ENCODE measurements around the gene HNRNPA1.

DNA sequence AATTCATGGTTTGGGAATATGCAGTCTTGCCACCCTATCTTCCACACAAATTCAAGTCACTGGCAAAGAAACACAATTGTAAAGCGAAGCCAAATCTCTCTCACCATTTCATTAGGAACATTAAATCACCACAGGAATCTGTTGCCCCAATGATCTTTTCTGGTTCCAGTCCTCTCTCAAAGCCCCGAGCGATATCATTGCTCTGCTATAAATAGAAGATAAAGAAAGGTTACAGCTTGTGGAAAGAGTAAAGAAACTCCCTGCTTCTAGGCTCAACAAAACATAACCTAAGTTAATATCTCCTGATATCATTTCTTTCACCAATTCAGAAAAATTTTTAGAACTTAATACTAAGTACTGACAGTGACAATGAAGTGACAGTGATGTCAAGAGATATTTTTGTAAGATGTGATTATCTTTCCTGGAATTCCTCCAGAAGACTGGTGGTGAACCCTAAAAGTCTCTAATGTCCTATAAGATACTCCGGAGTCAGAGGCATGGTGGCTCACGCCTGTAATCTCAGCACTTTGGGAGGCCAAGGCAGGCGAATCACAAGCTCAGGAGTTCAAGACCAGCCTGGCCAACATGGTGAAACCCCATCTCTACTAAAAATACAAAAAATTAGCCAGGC is 34.4 kb upstream of the HNRNPA1 start:
- TF ChIP-seq, protein P1, sequence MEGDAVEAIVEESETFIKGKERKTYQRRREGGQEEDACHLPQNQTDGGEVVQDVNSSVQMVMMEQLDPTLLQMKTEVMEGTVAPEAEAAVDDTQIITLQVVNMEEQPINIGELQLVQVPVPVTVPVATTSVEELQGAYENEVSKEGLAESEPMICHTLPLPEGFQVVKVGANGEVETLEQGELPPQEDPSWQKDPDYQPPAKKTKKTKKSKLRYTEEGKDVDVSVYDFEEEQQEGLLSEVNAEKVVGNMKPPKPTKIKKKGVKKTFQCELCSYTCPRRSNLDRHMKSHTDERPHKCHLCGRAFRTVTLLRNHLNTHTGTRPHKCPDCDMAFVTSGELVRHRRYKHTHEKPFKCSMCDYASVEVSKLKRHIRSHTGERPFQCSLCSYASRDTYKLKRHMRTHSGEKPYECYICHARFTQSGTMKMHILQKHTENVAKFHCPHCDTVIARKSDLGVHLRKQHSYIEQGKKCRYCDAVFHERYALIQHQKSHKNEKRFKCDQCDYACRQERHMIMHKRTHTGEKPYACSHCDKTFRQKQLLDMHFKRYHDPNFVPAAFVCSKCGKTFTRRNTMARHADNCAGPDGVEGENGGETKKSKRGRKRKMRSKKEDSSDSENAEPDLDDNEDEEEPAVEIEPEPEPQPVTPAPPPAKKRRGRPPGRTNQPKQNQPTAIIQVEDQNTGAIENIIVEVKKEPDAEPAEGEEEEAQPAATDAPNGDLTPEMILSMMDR (IDR thresholded peaks at IDR 0.05): no peak
- TF ChIP-seq POLR2A (IDR thresholded peaks at IDR 0.05): no peak
